ENCODE measurements around the gene PHF5A.

GRCh38 chr22:41461901-41462300, 6.6 kb downstream of the PHF5A start:
- no peak for TF ChIP-seq EZH2phosphoT487 (IDR thresholded peaks at IDR 0.05)
- TF ChIP-seq CTCF (IDR thresholded peaks at IDR 0.05) = no peak
- TF ChIP-seq EZH2 (IDR thresholded peaks at IDR 0.05) = no peak

All from neural progenitor cell (in vitro differentiated cells).